Tibial nerve (tissue), 4 donors: ENCODE data around the gene NKRF. TPM values are rescaled to one million over a fixed set of nuclear protein-coding genes. Genes with fewer than 3 reads are reported as not detected.

ENCODE experiments used
- DNase-seq, 2 donors: peaks; one replicate each; pipeline ENCODE4 v3.0.0-alpha.2; 2019; ENCODE audit warnings: low spot score in 2 of 2
- H3K27ac ChIP-seq, 4 donors: fragments of 200-600 bp; sonication (generic) in 3 of 4; one replicate each; pipeline ENCODE4 v1.5.1; 2017 to 2019; ENCODE audit warnings: mild to moderate bottlenecking in 1 of 4
- H3K27me3 ChIP-seq, 2 donors: fragments of 200-600 bp; sonication (generic) in 1 of 2; one replicate each; pipeline versions ENCODE4 v1.5.1 to v1.6.0; 2017 to 2019
- H3K36me3 ChIP-seq, 3 donors: fragments of 200-600 bp; sonication (generic); one replicate each; pipeline ENCODE4 v1.5.1; 2018 to 2019
- H3K4me1 ChIP-seq, 4 donors: fragments of 200-600 bp; sonication (generic) in 3 of 4; one replicate each; pipeline ENCODE4 v1.5.1; 2017 to 2019
- H3K4me3 ChIP-seq, 4 donors: fragments of 200-600 bp; sonication (generic) in 3 of 4; one replicate each; pipeline ENCODE4 v1.5.1; 2017 to 2019; ENCODE audit warnings: mild to moderate bottlenecking in 1 of 4, moderate library complexity in 1 of 4
- H3K9me3 ChIP-seq, 4 donors: fragments of 200-600 bp; sonication (generic) in 3 of 4; one replicate each; pipeline ENCODE4 v1.5.1; 2017 to 2019
- EP300 ChIP-seq, 2 donors: sonication (generic); formaldehyde crosslinking; IDR thresholded peaks; one replicate each; pipeline ENCODE4 v1.6.1; 2017; ENCODE audit warnings: antibody characterized with exemption in 2 of 2, mild to moderate bottlenecking in 1 of 2
- POLR2A ChIP-seq, 2 donors: fragments of 450-650 bp; IDR thresholded peaks; one replicate each; pipeline ENCODE4 v1.6.1; 2017; ENCODE audit warnings: antibody characterized with exemption in 2 of 2, mild to moderate bottlenecking in 2 of 2, moderate library complexity in 2 of 2
- WGBS, 2 donors: methylation state at CpG; one replicate each; pipeline ENCODE4 v1.1.5; 2018; 5-methylcytosine and 5-hydroxymethylcytosine counted together
- total RNA-seq, 4 donors: library from RNA; depleted of rRNA; stranded (reverse); fragments of >200 nt; gene quantifications; one replicate each; pipeline ENCODE4 v1.1.0, GENCODE V29; 2016
- TF ChIP-seq, protein P1 (sequence below), 5 experiments: fragments of 200-600 bp in 3 of 5; fragments of 450-650 bp in 2 of 5; sonication (generic) in 3 of 5; IDR thresholded peaks; one replicate each; pipeline ENCODE4 v1.5.1; 2016 to 2019; ENCODE audit warnings: antibody characterized with exemption in 5 of 5, mild to moderate bottlenecking in 3 of 5, moderate library complexity in 2 of 5

NKRF gene
- total RNA-seq, 4 donors from 2014 or later: 4.4 to 9.0 (median 6.4) TPM

DNA sequence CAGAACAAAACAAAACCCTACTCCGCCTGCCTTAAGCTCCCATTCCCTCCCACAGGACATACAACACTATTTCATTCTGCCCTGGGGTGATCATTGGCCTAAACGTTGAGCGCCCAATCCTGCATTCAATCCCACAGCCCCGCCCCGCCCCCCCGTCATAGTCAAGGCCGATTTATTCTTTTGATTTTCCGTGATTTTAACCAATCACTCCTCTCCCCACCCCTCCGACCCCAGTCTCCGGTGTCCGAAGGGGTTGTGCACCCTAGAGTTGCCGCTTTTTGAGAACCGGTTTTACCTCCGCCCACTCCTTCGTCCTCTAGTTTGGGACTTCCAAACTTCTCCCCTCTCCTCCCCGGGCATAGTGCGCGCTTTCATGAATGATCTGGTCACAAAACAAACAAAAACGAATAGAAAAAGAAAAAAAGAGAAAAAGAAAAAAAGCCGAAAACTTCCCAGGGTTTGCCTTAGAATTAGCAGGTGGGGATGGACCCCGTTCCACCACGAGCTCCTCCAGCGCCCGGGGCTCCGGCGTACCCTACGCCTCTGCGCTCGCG is 32.3 kb downstream of the NKRF start:
- Histone ChIP-seq H3K27me3 (no peaks in the 10 kb centered on the region), H3K27ac (peak overlapping the region; percentile 91 to 96 (median 94)), H3K4me1 (peaks cover 3 to 23% (median 8%) of the 10 kb centered on the region in 4 donors), H3K9me3 (no peaks in the 10 kb centered on the region), H3K4me3 (peak overlapping the region; percentile 57 to 79 (median 64)), H3K36me3 (no peaks in the 10 kb centered on the region)
- DNase-seq: peak in 1 of 2 donors; percentile 7
- 4 to 34% methylated on average over 12 to 30 of the region's 30 CpGs for WGBS, 2 donors
- TF ChIP-seq EP300 (IDR thresholded peaks at IDR 0.05) (no peak), POLR2A (IDR thresholded peaks at IDR 0.05) (no peak)
- TF ChIP-seq, protein P1, sequence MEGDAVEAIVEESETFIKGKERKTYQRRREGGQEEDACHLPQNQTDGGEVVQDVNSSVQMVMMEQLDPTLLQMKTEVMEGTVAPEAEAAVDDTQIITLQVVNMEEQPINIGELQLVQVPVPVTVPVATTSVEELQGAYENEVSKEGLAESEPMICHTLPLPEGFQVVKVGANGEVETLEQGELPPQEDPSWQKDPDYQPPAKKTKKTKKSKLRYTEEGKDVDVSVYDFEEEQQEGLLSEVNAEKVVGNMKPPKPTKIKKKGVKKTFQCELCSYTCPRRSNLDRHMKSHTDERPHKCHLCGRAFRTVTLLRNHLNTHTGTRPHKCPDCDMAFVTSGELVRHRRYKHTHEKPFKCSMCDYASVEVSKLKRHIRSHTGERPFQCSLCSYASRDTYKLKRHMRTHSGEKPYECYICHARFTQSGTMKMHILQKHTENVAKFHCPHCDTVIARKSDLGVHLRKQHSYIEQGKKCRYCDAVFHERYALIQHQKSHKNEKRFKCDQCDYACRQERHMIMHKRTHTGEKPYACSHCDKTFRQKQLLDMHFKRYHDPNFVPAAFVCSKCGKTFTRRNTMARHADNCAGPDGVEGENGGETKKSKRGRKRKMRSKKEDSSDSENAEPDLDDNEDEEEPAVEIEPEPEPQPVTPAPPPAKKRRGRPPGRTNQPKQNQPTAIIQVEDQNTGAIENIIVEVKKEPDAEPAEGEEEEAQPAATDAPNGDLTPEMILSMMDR (IDR thresholded peaks at IDR 0.05): no peak

DNA sequence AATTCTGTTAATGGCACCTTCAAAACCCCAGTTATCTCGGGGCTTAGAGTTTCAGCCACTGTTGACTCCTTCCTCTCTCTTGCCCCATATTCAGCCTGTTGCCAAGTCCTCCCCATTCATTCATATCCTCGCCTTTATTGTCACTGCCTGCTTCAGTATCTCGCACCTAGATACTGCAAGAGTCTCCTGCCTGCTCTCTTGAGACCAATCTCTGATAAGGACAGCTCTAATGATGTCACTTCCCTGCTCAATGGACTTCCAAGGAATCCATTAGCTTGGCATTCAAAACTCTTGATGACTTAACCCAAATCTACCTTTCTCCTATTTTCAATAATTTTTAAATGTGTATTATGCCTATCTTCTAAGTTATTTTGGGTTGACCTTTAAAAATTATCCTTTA is 33.0 kb downstream of the NKRF start:
- Histone ChIP-seq H3K36me3 (no peaks in the 10 kb centered on the region), H3K27ac (peak overlapping the region in 3 of 4 donors; percentile 94 to 96 (median 95)), H3K9me3 (no peaks in the 10 kb centered on the region), H3K4me1 (peaks cover 3 to 23% (median 8%) of the 10 kb centered on the region in 4 donors), H3K4me3 (peak overlapping the region in 3 of 4 donors; percentile 63 to 79 (median 65)), H3K27me3 (no peaks in the 10 kb centered on the region)
- DNase-seq: no peak
- 53 to 87% methylated on average over 3 of the region's 3 CpGs for WGBS, 2 donors
- TF ChIP-seq EP300 (IDR thresholded peaks at IDR 0.05): no peak
- TF ChIP-seq, protein P1 (IDR thresholded peaks at IDR 0.05): no peak
- TF ChIP-seq POLR2A (IDR thresholded peaks at IDR 0.05): no peak

- H3K27me3 ChIP-seq: no peaks in the 10 kb centered on the region
- H3K4me1 ChIP-seq: peaks cover 0 to 13% (median 2%) of the 10 kb centered on the region in 4 donors
- TF ChIP-seq POLR2A (IDR thresholded peaks at IDR 0.05) (no peak), EP300 (IDR thresholded peaks at IDR 0.05) (no peak)
- TF ChIP-seq, protein P1 (IDR thresholded peaks at IDR 0.05): no peak
- no peak overlapping the region for H3K27ac ChIP-seq
- H3K36me3 ChIP-seq: no peaks in the 10 kb centered on the region
- no peak overlapping the region for H3K4me3 ChIP-seq
- no peak for DNase-seq
- 87 to 97% methylated on average over 5 to 6 of the region's 6 CpGs for WGBS, 2 donors
- no peaks in the 10 kb centered on the region for H3K9me3 ChIP-seq
These were observed 35.8 kb downstream of the NKRF start for GRCh38 chrX:119570351-119570835.

- peaks cover 0 to 13% (median 0%) of the 10 kb centered on the region in 4 donors for H3K4me1 ChIP-seq
- DNase-seq: peak; percentile 76 to 80
- TF ChIP-seq, protein P1 (IDR thresholded peaks at IDR 0.05): no peak
- peak in 1 of 2 donors; percentile 19 for TF ChIP-seq POLR2A (IDR thresholded peaks at IDR 0.05)
- TF ChIP-seq EP300 (IDR thresholded peaks at IDR 0.05): peak; percentile 46 to 92
- peak within 1 kb of the TSS; percentile 33 to 61 (median 51) for H3K4me3 ChIP-seq
- H3K27ac ChIP-seq: peak within 1 kb of the TSS; percentile 64 to 86 (median 70)
- no peaks in the 10 kb centered on the region for H3K9me3 ChIP-seq
- WGBS, 2 donors: 2 to 32% methylated on average over 6 to 18 of the region's 27 CpGs
- H3K27me3 ChIP-seq: no peaks in the 10 kb centered on the region
- H3K36me3 ChIP-seq: peaks cover 0 to 1% (median 0%) of the 10 kb centered on the region in 3 donors
These were observed 41.0 kb downstream of the NKRF start, which contains the start of gene STEEP1 for GRCh38 chrX:119565107-119565663. Gene STEEP1, minus strand, starts transcription at chrX:119565409. Its CDS starts 54 bp downstream, at chrX:119565355.

DNA sequence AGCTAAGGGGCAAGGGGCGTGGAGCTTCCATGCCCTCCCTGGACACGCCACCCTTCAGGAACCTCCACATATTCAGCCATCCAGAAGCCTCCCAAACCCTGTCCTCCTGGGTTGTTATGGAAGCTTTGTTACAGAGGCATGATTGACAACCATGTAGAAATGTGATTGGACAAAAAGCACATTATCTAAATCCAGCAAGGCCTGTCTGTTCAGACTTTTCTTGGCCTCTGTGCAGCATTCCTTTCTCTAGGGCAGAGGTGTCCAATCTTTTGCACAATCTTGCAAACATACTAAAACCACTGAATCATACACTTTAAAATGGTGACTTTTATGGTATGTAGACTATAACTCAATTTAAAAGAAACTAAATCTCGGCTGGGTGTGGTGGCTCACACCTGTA is 53.7 kb downstream of the NKRF start:
- Histone ChIP-seq H3K9me3 (no peaks in the 10 kb centered on the region), H3K4me1 (no peaks in the 10 kb centered on the region), H3K27me3 (no peaks in the 10 kb centered on the region), H3K27ac (no peak overlapping the region), H3K36me3 (peaks cover 0 to 14% (median 0%) of the 10 kb centered on the region in 3 donors), H3K4me3 (no peak overlapping the region)
- TF ChIP-seq EP300 (IDR thresholded peaks at IDR 0.05) (no peak), POLR2A (IDR thresholded peaks at IDR 0.05) (no peak)
- TF ChIP-seq, protein P1 (IDR thresholded peaks at IDR 0.05): no peak
- no peak for DNase-seq
- 69 to 79% methylated on average over 2 to 3 of the region's 3 CpGs for WGBS, 2 donors
